Upper lobe of left lung (tissue), 6 donors: ENCODE results near the gene RUNDC3A. TPM values are rescaled to one million over a fixed set of nuclear protein-coding genes. Genes with fewer than 3 reads are reported as not detected.

ENCODE experiments used
- ATAC-seq, 2 donors: fragments of 200-7000 bp; cut with Tn5 transposase; one replicate each; pipeline ENCODE4 v1.9.1; 2022; ENCODE audit warnings: mild to moderate bottlenecking in 2 of 2, moderate library complexity in 2 of 2; ENCODE audit not compliant: low FRiP score in 2 of 2
- DNase-seq, 2 donors: peaks; one replicate each; pipeline ENCODE4 v3.0.0-alpha.2; 2019 to 2020
- H3K27ac ChIP-seq, 4 donors: fragments of 200-600 bp; sonication (generic); one replicate each; pipeline ENCODE4 v1.5.1; 2016 to 2019
- H3K27me3 ChIP-seq, 4 donors: fragments of 200-600 bp; sonication (generic); one replicate each; pipeline ENCODE4 v1.5.1; 2017 to 2019
- H3K36me3 ChIP-seq, 4 donors: fragments of 200-600 bp; sonication (generic); one replicate each; pipeline ENCODE4 v1.5.1; 2016 to 2019
- H3K4me1 ChIP-seq, 4 donors: fragments of 200-600 bp; sonication (generic); one replicate each; pipeline ENCODE4 v1.5.1; 2018 to 2019
- H3K4me3 ChIP-seq, 4 donors: fragments of 200-600 bp; sonication (generic); one replicate each; pipeline ENCODE4 v1.5.1; 2017 to 2019; ENCODE audit warnings: mild to moderate bottlenecking in 2 of 4, moderate library complexity in 1 of 4
- H3K9me3 ChIP-seq, 4 donors: fragments of 200-600 bp; sonication (generic); one replicate each; pipeline ENCODE4 v1.5.1; 2018 to 2019
- CTCF ChIP-seq, 6 experiments: fragments of 450-650 bp in 4 of 6; fragments of 200-600 bp in 2 of 6; sonication (generic) in 2 of 6; IDR thresholded peaks; one replicate each; pipeline ENCODE4 v1.5.1; 2016 to 2019; ENCODE audit warnings: antibody characterized with exemption in 6 of 6
- EP300 ChIP-seq, 4 donors: sonication (generic); formaldehyde crosslinking; IDR thresholded peaks; one replicate each; pipeline ENCODE4 v1.5.1; 2017; ENCODE audit warnings: antibody characterized with exemption in 4 of 4, control low read depth in 2 of 4
- POLR2A ChIP-seq, 4 donors: fragments of 450-650 bp; IDR thresholded peaks; one replicate each; pipeline ENCODE4 v1.5.1; 2016 to 2017; ENCODE audit warnings: antibody characterized with exemption in 4 of 4, mild to moderate bottlenecking in 2 of 4
- POLR2AphosphoS5 ChIP-seq, 2 donors: sonication (generic); formaldehyde crosslinking; IDR thresholded peaks; one replicate each; pipeline ENCODE4 v1.5.1; 2017; ENCODE audit warnings: antibody characterized with exemption in 2 of 2
- WGBS, 2 donors: methylation state at CpG; one replicate each; pipeline ENCODE4 v1.1.5; 2017 to 2018; 5-methylcytosine and 5-hydroxymethylcytosine counted together
- total RNA-seq, 6 donors: library from RNA; depleted of rRNA in 4 of 6; stranded (reverse); fragments of >200 nt in 4 of 6; gene quantifications; one replicate each; pipeline versions ENCODE4 v1.1.0 to v1.2.1, GENCODE V29; 2016 to 2021
- donor health status: DM: no; HTN: no; CAD: no; lungs with moderate emphysema.
- donor health status: DM: no; HTN: yes; CAD: no; lungs with severe emphysema.

RUNDC3A gene
- total RNA-seq, 6 donors from 2014 or later, result 0.13 to 2.6 (median 1.0) TPM; not detected in 3

- TF ChIP-seq POLR2AphosphoS5 (IDR thresholded peaks at IDR 0.05) (no peak), EP300 (IDR thresholded peaks at IDR 0.05) (no peak), POLR2A (IDR thresholded peaks at IDR 0.05) (no peak), CTCF (IDR thresholded peaks at IDR 0.05) (no peak)
- Histone ChIP-seq H3K27me3 (peaks cover 0 to 8% (median under 1%) of the 10 kb centered on the region in 4 donors), H3K4me1 (peaks cover 19 to 34% (median 24%) of the 10 kb centered on the region in 4 donors), H3K4me3 (no peak overlapping the region), H3K9me3 (no peaks in the 10 kb centered on the region), H3K36me3 (peaks cover 9 to 35% (median 29%) of the 10 kb centered on the region in 4 donors), H3K27ac (no peak overlapping the region)
- DNase-seq (peak in 1 of 2 donors; percentile 60), ATAC-seq (no peak)
- 93 to 96% methylated on average over 14 to 19 of the region's 21 CpGs for WGBS, 2 donors
Observed at GRCh38 chr17:44321246-44322120, 13.1 kb downstream of the RUNDC3A start.

- ATAC-seq (no peak), DNase-seq (no peak)
- WGBS, 2 donors, result 95 to 96% methylated on average over 10 to 11 of the region's 11 CpGs
- no peak overlapping the region for H3K27ac ChIP-seq
- peaks cover 23 to 39% (median 26%) of the 10 kb centered on the region in 4 donors for H3K4me1 ChIP-seq
- no peaks in the 10 kb centered on the region for H3K27me3 ChIP-seq
- TF ChIP-seq POLR2A (IDR thresholded peaks at IDR 0.05), result no peak
- no peaks in the 10 kb centered on the region for H3K9me3 ChIP-seq
- H3K4me3 ChIP-seq, result no peak overlapping the region
- H3K36me3 ChIP-seq, result peaks cover 9 to 35% (median 29%) of the 10 kb centered on the region in 4 donors
Observed at GRCh38 chr17:44322236-44322895, 14.0 kb downstream of the RUNDC3A start.

DNA sequence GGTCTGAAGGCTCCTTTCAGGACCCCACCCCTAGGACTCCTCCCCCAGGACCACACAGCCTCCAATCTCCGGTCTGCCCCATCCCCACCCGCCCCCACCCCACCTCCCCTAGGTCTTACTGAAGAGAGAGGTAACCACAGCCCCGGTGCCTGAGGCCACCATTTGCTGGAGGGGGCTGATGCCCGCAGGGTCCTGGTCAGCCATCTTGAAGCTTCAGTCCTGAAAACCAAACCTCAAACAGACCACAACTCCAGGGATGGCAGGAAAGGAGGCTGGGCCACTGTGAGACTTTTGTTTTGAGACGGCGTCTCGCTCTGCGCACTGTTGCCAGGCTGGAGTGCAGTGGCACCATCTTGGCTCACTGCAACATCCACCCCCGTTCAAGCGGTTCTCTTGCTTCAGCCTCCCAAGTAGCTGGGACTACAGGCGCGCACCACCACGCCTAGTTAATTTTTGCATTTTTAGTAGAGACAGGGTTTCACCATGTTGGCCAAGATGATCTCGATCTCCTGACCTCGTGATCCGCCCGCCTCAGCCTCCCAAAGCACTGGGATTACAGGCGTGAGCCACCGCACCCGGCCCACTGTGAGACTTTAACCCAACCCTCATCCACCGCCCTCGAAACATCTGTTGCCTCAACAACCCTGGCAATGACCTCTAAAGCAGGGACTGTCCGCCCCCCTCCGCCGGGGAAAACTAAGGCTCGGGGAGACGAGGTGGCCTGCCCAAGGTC, 15.1 kb downstream of the RUNDC3A start:
- peaks cover 23 to 40% (median 27%) of the 10 kb centered on the region in 4 donors for H3K4me1 ChIP-seq
- peaks cover 9 to 35% (median 29%) of the 10 kb centered on the region in 4 donors for H3K36me3 ChIP-seq
- WGBS, 2 donors, result 69 to 78% methylated on average over 21 to 27 of the region's 27 CpGs
- peak overlapping the region in 1 of 4 donors; percentile 96 for H3K27ac ChIP-seq
- TF ChIP-seq POLR2A (IDR thresholded peaks at IDR 0.05) (no peak), CTCF (IDR thresholded peaks at IDR 0.05) (no peak), POLR2AphosphoS5 (IDR thresholded peaks at IDR 0.05) (no peak), EP300 (IDR thresholded peaks at IDR 0.05) (no peak)
- peak overlapping the region; percentile 78 to 100 (median 96) for H3K4me3 ChIP-seq
- no peaks in the 10 kb centered on the region for H3K9me3 ChIP-seq
- ATAC-seq, result no peak
- H3K27me3 ChIP-seq, result no peaks in the 10 kb centered on the region
- DNase-seq, result no peak

GRCh38 chr17:44324092-44324570, 15.7 kb downstream of the RUNDC3A start:
- TF ChIP-seq POLR2A (IDR thresholded peaks at IDR 0.05) (no peak), CTCF (IDR thresholded peaks at IDR 0.05) (peak in 1 of 6 experiments; percentile 13)
- peaks cover 9 to 35% (median 29%) of the 10 kb centered on the region in 4 donors for H3K36me3 ChIP-seq
- ATAC-seq (no peak), DNase-seq (no peak)
- WGBS, 2 donors, result 3% methylated on average over 32 of the region's 38 CpGs; no CpG with 5 or more reads in 1 of the 2 donors
- H3K27ac ChIP-seq, result peak overlapping the region; percentile 88 to 96 (median 88)
- H3K4me3 ChIP-seq, result peak overlapping the region; percentile 78 to 100 (median 96)
- H3K9me3 ChIP-seq, result no peaks in the 10 kb centered on the region
- no peaks in the 10 kb centered on the region for H3K27me3 ChIP-seq
- peaks cover 23 to 40% (median 27%) of the 10 kb centered on the region in 4 donors for H3K4me1 ChIP-seq
